ENCODE measurements around the gene SV2C. TPM values are rescaled to one million over a fixed set of nuclear protein-coding genes. Genes with fewer than 3 reads are reported as not detected.

The SV2C gene
- total and polyA plus RNA-seq, 2 of the 13 experiments (the other 11 are each of a cell fraction or from before 2014, with no cell fraction given) = not detected

DNA sequence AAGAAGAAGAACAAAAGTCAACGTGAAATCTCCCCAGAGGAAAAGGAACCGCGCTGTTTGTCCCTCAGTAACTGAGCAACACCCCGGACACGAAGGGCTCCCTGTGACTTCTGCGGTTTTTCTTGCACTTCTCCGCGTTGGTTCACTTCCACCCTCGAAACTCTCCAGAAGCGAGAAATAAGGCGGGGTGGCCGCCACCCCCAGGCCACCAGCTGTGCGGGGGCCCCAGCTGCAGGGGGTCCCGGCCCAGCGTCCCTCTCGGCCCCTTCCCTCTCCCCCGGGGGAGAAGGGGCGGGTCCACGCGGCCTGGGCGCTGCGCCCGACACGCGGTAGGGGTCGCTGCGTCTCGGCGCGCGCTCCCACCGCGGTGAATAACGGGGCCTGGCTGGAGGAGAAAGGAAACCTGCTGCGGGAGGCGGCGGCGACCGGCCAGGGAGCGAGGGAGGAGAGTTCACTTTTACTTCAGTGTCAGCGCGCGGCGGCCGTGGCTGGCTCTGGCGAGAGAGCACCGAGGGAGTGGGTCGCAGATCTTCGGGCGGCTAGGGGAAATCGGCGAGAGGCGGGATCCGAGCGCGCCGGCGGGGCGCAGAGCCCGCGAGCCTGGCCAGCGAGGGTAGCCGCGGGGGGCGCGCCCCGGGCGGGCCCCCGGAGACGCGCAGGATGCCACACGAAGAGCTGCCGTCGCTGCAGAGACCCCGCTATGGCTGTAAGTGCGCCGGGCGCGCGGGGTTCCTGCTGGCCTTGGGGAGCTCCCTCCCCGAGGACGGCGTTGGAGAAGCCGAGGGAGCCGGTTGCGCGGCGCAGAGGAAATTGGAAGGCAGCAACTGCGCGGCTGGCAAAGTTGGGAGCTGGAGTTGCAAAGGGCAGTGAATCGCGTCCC lies 319.9 kb downstream of the SV2C start, which contains the start of gene IQGAP2 (continued):
- TF ChIP-seq NBN (conservative IDR thresholded peaks at IDR 0.05) = no peak
- no peak for TF ChIP-seq HNF4G (IDR thresholded peaks at IDR 0.05; ENCODE audit: borderline replicate concordance, low read depth, low read length)
- peak; percentile 55; the same call in 1 of the 2 replicates for TF ChIP-seq HNF4G (CRISPR knock-in tag; IDR thresholded peaks at IDR 0.05; ENCODE audit: borderline replicate concordance, low read depth)
- TF ChIP-seq, protein P1, sequence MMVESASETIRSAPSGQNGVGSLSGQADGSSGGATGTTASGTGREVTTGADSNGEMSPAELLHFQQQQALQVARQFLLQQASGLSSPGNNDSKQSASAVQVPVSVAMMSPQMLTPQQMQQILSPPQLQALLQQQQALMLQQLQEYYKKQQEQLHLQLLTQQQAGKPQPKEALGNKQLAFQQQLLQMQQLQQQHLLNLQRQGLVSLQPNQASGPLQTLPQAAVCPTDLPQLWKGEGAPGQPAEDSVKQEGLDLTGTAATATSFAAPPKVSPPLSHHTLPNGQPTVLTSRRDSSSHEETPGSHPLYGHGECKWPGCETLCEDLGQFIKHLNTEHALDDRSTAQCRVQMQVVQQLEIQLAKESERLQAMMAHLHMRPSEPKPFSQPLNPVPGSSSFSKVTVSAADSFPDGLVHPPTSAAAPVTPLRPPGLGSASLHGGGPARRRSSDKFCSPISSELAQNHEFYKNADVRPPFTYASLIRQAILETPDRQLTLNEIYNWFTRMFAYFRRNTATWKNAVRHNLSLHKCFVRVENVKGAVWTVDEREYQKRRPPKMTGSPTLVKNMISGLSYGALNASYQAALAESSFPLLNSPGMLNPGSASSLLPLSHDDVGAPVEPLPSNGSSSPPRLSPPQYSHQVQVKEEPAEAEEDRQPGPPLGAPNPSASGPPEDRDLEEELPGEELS (CRISPR knock-in tag; IDR thresholded peaks at IDR 0.05) = peak; percentile 62; the same call in 1 of the 2 replicates
- TF ChIP-seq, protein P2, sequence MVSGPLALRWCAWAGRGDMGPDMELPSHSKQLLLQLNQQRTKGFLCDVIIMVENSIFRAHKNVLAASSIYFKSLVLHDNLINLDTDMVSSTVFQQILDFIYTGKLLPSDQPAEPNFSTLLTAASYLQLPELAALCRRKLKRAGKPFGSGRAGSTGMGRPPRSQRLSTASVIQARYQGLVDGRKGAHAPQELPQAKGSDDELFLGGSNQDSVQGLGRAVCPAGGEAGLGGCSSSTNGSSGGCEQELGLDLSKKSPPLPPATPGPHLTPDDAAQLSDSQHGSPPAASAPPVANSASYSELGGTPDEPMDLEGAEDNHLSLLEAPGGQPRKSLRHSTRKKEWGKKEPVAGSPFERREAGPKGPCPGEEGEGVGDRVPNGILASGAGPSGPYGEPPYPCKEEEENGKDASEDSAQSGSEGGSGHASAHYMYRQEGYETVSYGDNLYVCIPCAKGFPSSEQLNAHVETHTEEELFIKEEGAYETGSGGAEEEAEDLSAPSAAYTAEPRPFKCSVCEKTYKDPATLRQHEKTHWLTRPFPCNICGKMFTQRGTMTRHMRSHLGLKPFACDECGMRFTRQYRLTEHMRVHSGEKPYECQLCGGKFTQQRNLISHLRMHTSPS (CRISPR knock-in tag; IDR thresholded peaks at IDR 0.05; ENCODE audit: low read depth) = no peak
- no peak; the same call in 1 of the 2 replicates for TF ChIP-seq ZNF850 (CRISPR knock-in tag; conservative IDR thresholded peaks at IDR 0.05)
- peak; percentile 33; the same call in 1 of the 2 replicates for TF ChIP-seq ZNF761 (CRISPR knock-in tag; conservative IDR thresholded peaks at IDR 0.05)
- peak; percentile 86 for TF ChIP-seq TARDBP (CRISPR knock-in tag; IDR thresholded peaks at IDR 0.05)
- no peak for TF ChIP-seq ZNF652 (CRISPR knock-in tag; IDR thresholded peaks at IDR 0.05; ENCODE audit: borderline replicate concordance, low read depth)
- TF ChIP-seq ZNF451 (CRISPR knock-in tag; IDR thresholded peaks at IDR 0.05) = no peak; the same call in 1 of the 2 replicates
- TF ChIP-seq, protein P3, sequence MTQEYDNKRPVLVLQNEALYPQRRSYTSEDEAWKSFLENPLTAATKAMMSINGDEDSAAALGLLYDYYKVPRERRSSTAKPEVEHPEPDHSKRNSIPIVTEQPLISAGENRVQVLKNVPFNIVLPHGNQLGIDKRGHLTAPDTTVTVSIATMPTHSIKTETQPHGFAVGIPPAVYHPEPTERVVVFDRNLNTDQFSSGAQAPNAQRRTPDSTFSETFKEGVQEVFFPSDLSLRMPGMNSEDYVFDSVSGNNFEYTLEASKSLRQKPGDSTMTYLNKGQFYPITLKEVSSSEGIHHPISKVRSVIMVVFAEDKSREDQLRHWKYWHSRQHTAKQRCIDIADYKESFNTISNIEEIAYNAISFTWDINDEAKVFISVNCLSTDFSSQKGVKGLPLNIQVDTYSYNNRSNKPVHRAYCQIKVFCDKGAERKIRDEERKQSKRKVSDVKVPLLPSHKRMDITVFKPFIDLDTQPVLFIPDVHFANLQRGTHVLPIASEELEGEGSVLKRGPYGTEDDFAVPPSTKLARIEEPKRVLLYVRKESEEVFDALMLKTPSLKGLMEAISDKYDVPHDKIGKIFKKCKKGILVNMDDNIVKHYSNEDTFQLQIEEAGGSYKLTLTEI (CRISPR knock-in tag; conservative IDR thresholded peaks at IDR 0.05) = no peak
- TF ChIP-seq, protein P4, sequence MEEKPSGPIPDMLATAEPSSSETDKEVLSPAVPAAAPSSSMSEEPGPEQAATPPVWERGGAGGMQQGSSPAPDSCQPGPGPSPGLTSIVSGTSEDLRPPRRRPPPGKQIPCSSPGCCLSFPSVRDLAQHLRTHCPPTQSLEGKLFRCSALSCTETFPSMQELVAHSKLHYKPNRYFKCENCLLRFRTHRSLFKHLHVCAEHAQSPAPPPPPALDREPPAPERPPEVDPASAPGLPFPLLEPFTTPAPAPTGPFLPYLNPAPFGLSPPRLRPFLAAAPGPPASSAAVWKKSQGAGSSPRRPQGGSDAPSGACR (CRISPR knock-in tag; IDR thresholded peaks at IDR 0.05) = 0 out of 2 replicates have a peak, but pooled peaks have one; percentile 70
- 0 out of 2 replicates have a peak, but pooled peaks have one; percentile 40 for TF ChIP-seq ZNF703 (CRISPR knock-in tag; IDR thresholded peaks at IDR 0.05; ENCODE audit: borderline replicate concordance)
- TF ChIP-seq, protein P5, sequence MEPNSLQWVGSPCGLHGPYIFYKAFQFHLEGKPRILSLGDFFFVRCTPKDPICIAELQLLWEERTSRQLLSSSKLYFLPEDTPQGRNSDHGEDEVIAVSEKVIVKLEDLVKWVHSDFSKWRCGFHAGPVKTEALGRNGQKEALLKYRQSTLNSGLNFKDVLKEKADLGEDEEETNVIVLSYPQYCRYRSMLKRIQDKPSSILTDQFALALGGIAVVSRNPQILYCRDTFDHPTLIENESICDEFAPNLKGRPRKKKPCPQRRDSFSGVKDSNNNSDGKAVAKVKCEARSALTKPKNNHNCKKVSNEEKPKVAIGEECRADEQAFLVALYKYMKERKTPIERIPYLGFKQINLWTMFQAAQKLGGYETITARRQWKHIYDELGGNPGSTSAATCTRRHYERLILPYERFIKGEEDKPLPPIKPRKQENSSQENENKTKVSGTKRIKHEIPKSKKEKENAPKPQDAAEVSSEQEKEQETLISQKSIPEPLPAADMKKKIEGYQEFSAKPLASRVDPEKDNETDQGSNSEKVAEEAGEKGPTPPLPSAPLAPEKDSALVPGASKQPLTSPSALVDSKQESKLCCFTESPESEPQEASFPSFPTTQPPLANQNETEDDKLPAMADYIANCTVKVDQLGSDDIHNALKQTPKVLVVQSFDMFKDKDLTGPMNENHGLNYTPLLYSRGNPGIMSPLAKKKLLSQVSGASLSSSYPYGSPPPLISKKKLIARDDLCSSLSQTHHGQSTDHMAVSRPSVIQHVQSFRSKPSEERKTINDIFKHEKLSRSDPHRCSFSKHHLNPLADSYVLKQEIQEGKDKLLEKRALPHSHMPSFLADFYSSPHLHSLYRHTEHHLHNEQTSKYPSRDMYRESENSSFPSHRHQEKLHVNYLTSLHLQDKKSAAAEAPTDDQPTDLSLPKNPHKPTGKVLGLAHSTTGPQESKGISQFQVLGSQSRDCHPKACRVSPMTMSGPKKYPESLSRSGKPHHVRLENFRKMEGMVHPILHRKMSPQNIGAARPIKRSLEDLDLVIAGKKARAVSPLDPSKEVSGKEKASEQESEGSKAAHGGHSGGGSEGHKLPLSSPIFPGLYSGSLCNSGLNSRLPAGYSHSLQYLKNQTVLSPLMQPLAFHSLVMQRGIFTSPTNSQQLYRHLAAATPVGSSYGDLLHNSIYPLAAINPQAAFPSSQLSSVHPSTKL (CRISPR knock-in tag; IDR thresholded peaks at IDR 0.05) = peak; percentile 85
- no peak for TF ChIP-seq ZNF709 (CRISPR knock-in tag; IDR thresholded peaks at IDR 0.05)
